GM12865 (cell line): ENCODE data around the gene HAVCR2.

Experiments used
- DNase-seq: peaks from one replicate; pipeline ENCODE4 v3.0.0; 2010; ENCODE audit warnings: low read depth
- H3K4me3 ChIP-seq: 2 replicates; pipeline ENCODE4 v1.5.1; 2011; ENCODE audit warnings: mild to moderate bottlenecking, low read depth, low read length, control low read depth
- TF ChIP-seq, protein P1 (sequence below): IDR thresholded peaks from 2 replicates; pipeline ENCODE4 v1.5.1; 2011; ENCODE audit warnings: low read length, control low read depth, low read depth, inconsistent platforms; ENCODE audit not compliant: insufficient read depth; ENCODE audit errors: missing control alignments

The HAVCR2 gene

DNA sequence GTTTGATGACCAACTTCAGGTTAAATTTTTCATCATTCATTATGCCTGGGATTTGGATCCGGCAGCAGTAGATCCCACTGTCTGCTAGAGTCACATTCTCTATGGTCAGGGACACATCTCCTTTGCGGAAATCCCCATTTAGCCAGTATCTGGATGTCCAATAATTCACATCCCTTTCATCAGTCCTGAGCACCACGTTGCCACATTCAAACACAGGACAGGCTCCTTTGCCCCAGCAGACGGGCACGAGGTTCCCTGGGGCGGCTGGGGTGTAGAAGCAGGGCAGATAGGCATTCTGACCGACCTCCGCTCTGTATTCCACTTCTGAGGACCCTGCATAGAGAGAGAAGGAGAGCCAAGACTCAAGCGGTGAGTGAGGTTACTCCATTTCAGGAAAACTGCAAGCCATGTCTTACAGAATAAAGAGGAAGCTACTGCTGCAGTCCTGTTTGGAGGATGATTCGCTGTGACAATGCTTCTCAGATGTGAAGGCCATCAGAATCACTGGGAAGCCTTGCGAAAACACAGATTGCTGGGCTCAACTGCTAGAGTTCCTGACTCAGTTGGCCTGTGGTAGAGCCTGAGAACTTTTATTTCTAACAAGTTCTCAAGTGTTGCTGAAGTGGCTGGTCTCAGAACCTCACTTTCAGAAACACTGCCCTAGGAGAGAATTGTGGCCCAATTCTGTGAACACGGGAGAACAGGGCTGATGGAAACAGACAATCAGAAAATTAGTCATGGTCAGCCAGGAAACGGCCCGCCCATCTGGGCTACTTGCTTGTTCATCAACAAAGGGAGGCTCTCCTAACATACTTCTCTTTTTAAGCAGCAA lies 2.0 kb downstream of the HAVCR2 start:
- H3K4me3 ChIP-seq: peak overlapping the region; percentile 54
- TF ChIP-seq, protein P1, sequence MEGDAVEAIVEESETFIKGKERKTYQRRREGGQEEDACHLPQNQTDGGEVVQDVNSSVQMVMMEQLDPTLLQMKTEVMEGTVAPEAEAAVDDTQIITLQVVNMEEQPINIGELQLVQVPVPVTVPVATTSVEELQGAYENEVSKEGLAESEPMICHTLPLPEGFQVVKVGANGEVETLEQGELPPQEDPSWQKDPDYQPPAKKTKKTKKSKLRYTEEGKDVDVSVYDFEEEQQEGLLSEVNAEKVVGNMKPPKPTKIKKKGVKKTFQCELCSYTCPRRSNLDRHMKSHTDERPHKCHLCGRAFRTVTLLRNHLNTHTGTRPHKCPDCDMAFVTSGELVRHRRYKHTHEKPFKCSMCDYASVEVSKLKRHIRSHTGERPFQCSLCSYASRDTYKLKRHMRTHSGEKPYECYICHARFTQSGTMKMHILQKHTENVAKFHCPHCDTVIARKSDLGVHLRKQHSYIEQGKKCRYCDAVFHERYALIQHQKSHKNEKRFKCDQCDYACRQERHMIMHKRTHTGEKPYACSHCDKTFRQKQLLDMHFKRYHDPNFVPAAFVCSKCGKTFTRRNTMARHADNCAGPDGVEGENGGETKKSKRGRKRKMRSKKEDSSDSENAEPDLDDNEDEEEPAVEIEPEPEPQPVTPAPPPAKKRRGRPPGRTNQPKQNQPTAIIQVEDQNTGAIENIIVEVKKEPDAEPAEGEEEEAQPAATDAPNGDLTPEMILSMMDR: no peak
- DNase-seq: peak; percentile 68

DNA sequence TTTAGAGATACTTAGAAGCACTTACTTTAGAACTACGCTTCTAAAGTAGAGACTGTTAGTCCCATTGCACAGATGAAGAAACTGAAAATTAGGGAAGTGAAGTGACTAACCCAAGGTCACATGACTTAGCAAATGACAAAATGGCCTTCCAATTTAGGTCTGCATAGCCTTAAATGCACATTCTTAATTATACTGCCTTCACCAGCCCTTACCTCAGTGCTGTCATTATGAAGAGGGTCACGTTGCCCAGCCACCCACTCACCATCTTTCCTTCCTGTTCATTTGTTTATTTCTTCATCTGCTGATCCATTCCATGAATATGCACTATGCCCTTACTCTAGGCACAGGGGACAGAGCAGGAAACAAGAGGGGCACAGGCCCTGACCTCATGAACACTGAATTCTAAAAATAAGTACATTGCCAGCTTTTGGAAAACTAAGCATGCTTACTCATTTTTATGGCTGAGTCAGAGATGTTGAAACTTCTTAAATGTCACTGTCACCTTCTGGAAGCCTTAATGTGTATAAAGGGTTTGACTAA lies 8.6 kb downstream of the HAVCR2 start:
- TF ChIP-seq, protein P1: no peak
- no peak for DNase-seq
- no peak overlapping the region for H3K4me3 ChIP-seq

DNA sequence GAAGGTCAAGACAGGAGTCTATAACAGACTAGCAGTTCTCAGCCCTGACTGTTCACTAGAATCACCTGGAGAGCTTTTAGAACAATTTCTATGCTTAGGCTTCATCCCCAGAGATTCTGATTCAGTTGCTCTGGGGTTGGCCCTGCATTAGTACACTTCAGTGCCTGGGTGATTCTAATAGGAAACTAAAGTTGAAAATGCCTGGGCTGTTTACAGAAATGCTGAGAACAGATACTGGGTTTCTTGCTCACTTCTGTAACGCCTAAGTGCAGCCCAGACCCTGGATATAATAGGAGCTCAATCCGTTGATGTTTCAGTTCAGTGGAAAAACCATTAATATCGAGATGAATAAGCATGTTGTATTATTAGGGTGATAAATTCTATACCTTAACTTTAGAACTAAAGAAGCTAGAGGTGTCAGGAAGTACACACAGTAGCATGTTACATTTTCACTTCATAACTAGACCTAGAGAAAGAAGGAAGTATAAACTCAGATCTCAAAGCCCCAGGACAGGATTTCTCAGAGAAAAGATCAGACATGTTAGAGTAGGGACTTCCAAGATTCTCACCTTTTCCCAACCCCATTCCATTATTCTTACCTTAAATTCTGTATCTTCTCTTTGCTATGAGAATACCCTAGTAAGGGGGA lies 20.4 kb downstream of the HAVCR2 start:
- DNase-seq: peak; percentile 35
- TF ChIP-seq, protein P1: no peak
- H3K4me3 ChIP-seq: no peak overlapping the region

DNA sequence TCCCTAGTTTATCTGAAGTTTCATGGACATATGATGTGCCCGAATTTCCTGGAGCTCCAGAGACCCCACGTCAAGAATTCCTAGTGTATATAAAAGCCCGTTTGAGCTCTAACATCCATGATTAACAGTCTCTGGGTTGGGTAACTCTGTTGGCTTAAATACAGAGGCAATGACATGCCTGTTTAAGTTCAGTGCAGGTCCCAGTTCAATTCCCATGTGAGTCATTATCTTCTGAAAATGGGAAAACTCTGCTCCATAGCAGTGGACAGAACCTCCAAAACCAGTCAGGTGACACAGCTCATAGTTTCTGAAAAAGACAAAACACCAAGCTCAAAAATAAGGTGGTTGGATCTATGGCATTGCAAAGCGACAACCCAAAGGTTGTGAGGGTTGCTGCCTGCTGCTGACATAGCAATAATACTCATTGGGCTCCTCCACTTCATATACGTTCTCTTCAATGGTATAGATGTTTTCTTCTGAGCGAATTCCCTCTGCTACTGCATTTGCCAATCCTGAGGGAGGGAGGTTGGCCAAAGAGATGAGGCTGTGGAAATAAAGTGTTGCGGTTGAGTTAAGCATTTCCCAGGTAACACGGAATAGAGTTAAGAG lies 22.0 kb downstream of the HAVCR2 start:
- no peak overlapping the region for H3K4me3 ChIP-seq
- no peak for DNase-seq
- TF ChIP-seq, protein P1: no peak

DNA sequence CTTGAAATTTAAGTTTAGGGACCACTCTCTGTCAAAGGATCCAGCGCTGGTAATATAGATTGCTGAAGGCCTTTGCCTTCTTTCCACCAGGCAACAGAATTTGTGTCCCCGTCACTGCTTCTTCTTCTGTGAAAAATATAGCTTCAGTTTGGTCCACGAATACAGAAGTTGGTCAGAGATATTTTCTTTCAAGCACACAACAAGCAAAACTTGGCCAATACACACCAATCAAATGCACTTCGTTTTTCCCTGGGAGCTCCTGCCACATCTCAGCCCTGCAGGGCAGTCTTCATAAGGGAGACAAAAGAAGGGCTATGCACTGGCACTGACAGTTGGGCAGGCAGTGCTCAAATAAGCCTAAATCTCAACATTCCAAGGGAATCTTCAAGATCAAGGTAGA lies 22.9 kb downstream of the HAVCR2 start:
- TF ChIP-seq, protein P1: no peak
- DNase-seq: no peak
- no peak overlapping the region for H3K4me3 ChIP-seq

DNA sequence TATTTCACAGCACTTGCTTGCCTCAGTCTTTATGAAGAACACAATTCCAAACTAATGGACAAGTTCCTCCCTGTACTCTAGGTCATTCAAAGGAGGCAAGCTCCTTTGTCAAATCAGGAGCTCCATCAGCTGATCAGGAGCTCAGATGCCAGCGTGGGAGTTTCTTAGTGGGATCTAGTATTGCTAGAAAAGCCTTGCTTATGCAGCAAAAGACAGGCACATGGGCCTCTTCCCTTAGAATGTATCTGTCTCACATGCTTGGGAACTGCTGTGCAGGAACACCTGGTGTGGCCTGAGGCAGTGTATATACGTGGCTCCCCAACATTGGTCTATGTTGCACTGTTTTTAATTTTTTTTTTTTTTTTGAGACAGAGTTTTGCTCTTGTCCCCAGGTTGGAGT lies 28.6 kb downstream of the HAVCR2 start:
- DNase-seq: no peak
- TF ChIP-seq, protein P1: no peak
- no peak overlapping the region for H3K4me3 ChIP-seq
